Testis (tissue), 5 donors: ENCODE results near the gene TECTA. TPM values are rescaled to one million over a fixed set of nuclear protein-coding genes. Genes with fewer than 3 reads are reported as not detected.

Experiments used
- DNase-seq: peaks from one replicate; pipeline ENCODE4 v3.0.0-alpha.2; 2019
- H3K27ac ChIP-seq, 2 donors: fragments of 200-600 bp; sonication (generic); one replicate each; pipeline ENCODE4 v1.5.1; 2019
- H3K27me3 ChIP-seq: fragments of 200-600 bp; sonication (generic); one replicate; pipeline ENCODE4 v1.5.1; 2019
- H3K36me3 ChIP-seq: fragments of 200-600 bp; sonication (generic); one replicate; pipeline ENCODE4 v1.5.1; 2017; ENCODE audit warnings: low read depth; ENCODE audit errors: missing control alignments
- H3K4me1 ChIP-seq: fragments of 200-600 bp; sonication (generic); one replicate; pipeline ENCODE4 v1.5.1; 2019
- H3K4me3 ChIP-seq, 2 donors: fragments of 200-600 bp; sonication (generic); one replicate each; pipeline ENCODE4 v1.5.1; 2017 to 2019
- H3K9me3 ChIP-seq: fragments of 200-600 bp; sonication (generic); one replicate; pipeline ENCODE4 v1.5.1; 2017
- CTCF ChIP-seq, 3 experiments: fragments of 450-650 bp in 2 of 3; fragments of 200-600 bp in 1 of 3; sonication (generic) in 1 of 3; IDR thresholded peaks; one replicate each; pipeline ENCODE4 v1.5.1; 2016 to 2019; ENCODE audit warnings: antibody characterized with exemption in 3 of 3, mild to moderate bottlenecking in 2 of 3, moderate library complexity in 1 of 3
- POLR2A ChIP-seq: fragments of 450-650 bp; IDR thresholded peaks from one replicate; pipeline ENCODE4 v1.6.1; 2017; ENCODE audit warnings: antibody characterized with exemption, mild to moderate bottlenecking, moderate library complexity
- WGBS, 2 donors: methylation state at CpG; one replicate each; pipeline ENCODE4 v1.1.5; 2018; 5-methylcytosine and 5-hydroxymethylcytosine counted together
- intact Hi-C: fragments of 100-400 bp; cut with DNase I; formaldehyde crosslinking; loops from one replicate; pipeline ENCODE4 v1.15.1; 2023; ENCODE audit warnings: low total_unique reads
- long read RNA-seq, 2 donors: transcript quantifications; one replicate each; lab custom pipeline, GENCODE V29; 2026
- polyA plus RNA-seq: library from polyadenylated mRNA; stranded (reverse); fragments of 350-450 nt; fragmentation: Illumina TruSeq; extraction: RNeasy Lipid Tissue Mini Kit (QIAGEN cat#74804); gene quantifications from one replicate; pipeline ENCODE4 v1.2.3, GENCODE V29; 2014; ENCODE audit warnings: low read depth, low replicate concordance; ENCODE audit not compliant: insufficient read depth
- total RNA-seq, 2 donors: library from RNA; depleted of rRNA; stranded (reverse); fragments of >200 nt; gene quantifications; one replicate each; pipeline ENCODE4 v1.2.3, GENCODE V29; 2016

The TECTA gene
- total RNA-seq (1 to 10 TPM; 3.1 to 4.6 TPM), polyA plus RNA-seq (2.5 TPM)
- long read RNA-seq, donor 1, result 0 reads
- long read RNA-seq, donor 2, result 0 reads

- WGBS, 2 donors, result 90 to 94% methylated on average over 2 of the region's 2 CpGs
- intact Hi-C loops, result loop anchor here (10.0 kb wide), 2 partner anchors 76 to 586 kb away; partner anchors contain the start of genes GRIK4 and TBCEL
- Histone ChIP-seq H3K9me3 (no peaks in the 10 kb centered on the region), H3K4me1 (peaks cover 19% of the 10 kb centered on the region), H3K27me3 (no peaks in the 10 kb centered on the region), H3K4me3 (no peak within 1 kb of the TSS), H3K27ac (no peak within 1 kb of the TSS), H3K36me3 (no peaks in the 10 kb centered on the region)
- DNase-seq, result no peak
- TF ChIP-seq POLR2A (no peak), CTCF (IDR thresholded peaks at IDR 0.05) (no peak)
Measured at GRCh38 chr11:121100943-121101342, at the start of gene TECTA. Gene TECTA (plus strand): TSS chr11:121101243. CDS start chr11:121102666, 1,423 bp downstream.

- no peak overlapping the region for H3K4me3 ChIP-seq
- no peaks in the 10 kb centered on the region for H3K4me1 ChIP-seq
- 94 to 96% methylated on average over 4 of the region's 4 CpGs for WGBS, 2 donors
- intact Hi-C loops, result no loop called here
- TF ChIP-seq CTCF (IDR thresholded peaks at IDR 0.05) (no peak), POLR2A (no peak)
- no peaks in the 10 kb centered on the region for H3K36me3 ChIP-seq
- DNase-seq, result no peak
- H3K27ac ChIP-seq, result no peak overlapping the region
- H3K27me3 ChIP-seq, result no peaks in the 10 kb centered on the region
- no peaks in the 10 kb centered on the region for H3K9me3 ChIP-seq
Measured at GRCh38 chr11:121053244-121053643, 47.8 kb upstream of the TECTA start.

DNA sequence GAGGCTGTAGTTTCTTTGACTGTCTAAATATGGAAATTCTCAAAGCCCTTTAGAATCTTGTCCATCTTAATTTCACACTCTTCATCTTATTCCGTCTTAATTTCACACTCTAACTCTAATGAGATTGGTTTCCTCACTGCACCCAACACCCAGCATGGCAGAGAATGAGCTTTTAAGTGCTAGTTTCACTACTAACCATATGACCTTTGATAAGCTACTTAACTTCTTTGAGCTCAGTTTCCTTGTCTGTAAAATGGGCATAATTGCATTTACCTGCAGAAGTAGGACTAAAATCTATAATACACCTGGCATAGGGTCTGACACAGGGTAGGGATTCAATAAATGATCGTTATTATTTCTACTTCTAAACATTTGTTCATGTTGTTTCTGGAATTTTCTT, 46.8 kb upstream of the TECTA start:
- Histone ChIP-seq H3K9me3 (no peaks in the 10 kb centered on the region), H3K4me3 (no peak overlapping the region), H3K4me1 (no peaks in the 10 kb centered on the region), H3K36me3 (no peaks in the 10 kb centered on the region), H3K27ac (no peak overlapping the region), H3K27me3 (no peaks in the 10 kb centered on the region)
- no peak for DNase-seq
- intact Hi-C loops, result no loop called here
- no peak for TF ChIP-seq CTCF (IDR thresholded peaks at IDR 0.05)
- no peak for TF ChIP-seq POLR2A
- WGBS, 2 donors, result 90 to 96% methylated on average over 2 of the region's 2 CpGs

GRCh38 chr11:121055076-121055475, 46.0 kb upstream of the TECTA start:
- intact Hi-C loops, result no loop called here
- H3K27ac ChIP-seq, result no peak overlapping the region
- no peaks in the 10 kb centered on the region for H3K9me3 ChIP-seq
- no peaks in the 10 kb centered on the region for H3K27me3 ChIP-seq
- WGBS, 2 donors, result 98% methylated on average over 3 of the region's 3 CpGs
- no peak overlapping the region for H3K4me3 ChIP-seq
- no peaks in the 10 kb centered on the region for H3K36me3 ChIP-seq
- no peaks in the 10 kb centered on the region for H3K4me1 ChIP-seq
- no peak for DNase-seq
- no peak for TF ChIP-seq CTCF (IDR thresholded peaks at IDR 0.05)
- no peak for TF ChIP-seq POLR2A

GRCh38 chr11:121057922-121058321, 43.1 kb upstream of the TECTA start:
- intact Hi-C loops, result no loop called here
- no peak for TF ChIP-seq CTCF (IDR thresholded peaks at IDR 0.05)
- no peak for TF ChIP-seq POLR2A
- H3K36me3 ChIP-seq, result no peaks in the 10 kb centered on the region
- no peaks in the 10 kb centered on the region for H3K4me1 ChIP-seq
- H3K4me3 ChIP-seq, result no peak overlapping the region
- no peaks in the 10 kb centered on the region for H3K27me3 ChIP-seq
- no peak overlapping the region for H3K27ac ChIP-seq
- 88 to 90% methylated on average over 4 of the region's 4 CpGs for WGBS, 2 donors
- DNase-seq, result no peak
- H3K9me3 ChIP-seq, result no peaks in the 10 kb centered on the region
